Fibroblast of mammary gland (primary cell): ENCODE measurements around the gene IFI35.
"Not testable (repeated sequence)": the region's sequence is repeated elsewhere in the genome, so short reads cannot be mapped to it uniquely, and the experiment has no call there.

ENCODE experiments used
- DNase-seq: peaks from one replicate; pipeline ENCODE4 v3.0.0-alpha.2; 2010; ENCODE audit warnings: low read depth
- H3K4me3 ChIP-seq: 2 replicates; pipeline ENCODE4 v1.5.1; 2011; ENCODE audit warnings: low read depth, mild to moderate bottlenecking, low read length, moderate library complexity; ENCODE audit not compliant: control insufficient read depth
- TF ChIP-seq, protein P1 (sequence below): conservative IDR thresholded peaks from 2 replicates; pipeline ENCODE4 v1.5.1; 2011; ENCODE audit warnings: low read depth, low read length, inconsistent platforms; ENCODE audit not compliant: control insufficient read depth, insufficient read depth

The IFI35 gene

DNA sequence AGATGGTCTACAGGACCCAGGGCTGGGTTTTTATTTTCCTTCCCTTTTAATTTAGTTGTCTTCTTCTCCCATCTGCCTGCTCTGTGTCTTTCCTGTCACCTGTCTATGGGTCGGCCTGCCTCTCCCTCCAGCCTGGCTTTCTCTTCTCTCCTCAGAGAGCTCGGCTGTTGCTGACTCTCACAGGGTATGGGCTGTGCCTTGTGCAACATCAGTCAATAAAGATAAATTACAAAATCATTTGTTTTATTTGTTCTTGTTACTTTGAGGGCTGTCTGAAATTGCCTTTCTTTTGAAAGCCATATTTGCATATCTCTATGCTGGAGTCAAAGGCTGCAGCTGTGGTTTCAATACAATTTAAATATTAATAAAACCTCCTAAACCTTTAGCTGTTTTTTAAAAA lies 34.1 kb downstream of the IFI35 start:
- TF ChIP-seq, protein P1, sequence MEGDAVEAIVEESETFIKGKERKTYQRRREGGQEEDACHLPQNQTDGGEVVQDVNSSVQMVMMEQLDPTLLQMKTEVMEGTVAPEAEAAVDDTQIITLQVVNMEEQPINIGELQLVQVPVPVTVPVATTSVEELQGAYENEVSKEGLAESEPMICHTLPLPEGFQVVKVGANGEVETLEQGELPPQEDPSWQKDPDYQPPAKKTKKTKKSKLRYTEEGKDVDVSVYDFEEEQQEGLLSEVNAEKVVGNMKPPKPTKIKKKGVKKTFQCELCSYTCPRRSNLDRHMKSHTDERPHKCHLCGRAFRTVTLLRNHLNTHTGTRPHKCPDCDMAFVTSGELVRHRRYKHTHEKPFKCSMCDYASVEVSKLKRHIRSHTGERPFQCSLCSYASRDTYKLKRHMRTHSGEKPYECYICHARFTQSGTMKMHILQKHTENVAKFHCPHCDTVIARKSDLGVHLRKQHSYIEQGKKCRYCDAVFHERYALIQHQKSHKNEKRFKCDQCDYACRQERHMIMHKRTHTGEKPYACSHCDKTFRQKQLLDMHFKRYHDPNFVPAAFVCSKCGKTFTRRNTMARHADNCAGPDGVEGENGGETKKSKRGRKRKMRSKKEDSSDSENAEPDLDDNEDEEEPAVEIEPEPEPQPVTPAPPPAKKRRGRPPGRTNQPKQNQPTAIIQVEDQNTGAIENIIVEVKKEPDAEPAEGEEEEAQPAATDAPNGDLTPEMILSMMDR = no peak
- DNase-seq = no peak
- H3K4me3 ChIP-seq = no peak overlapping the region

DNA sequence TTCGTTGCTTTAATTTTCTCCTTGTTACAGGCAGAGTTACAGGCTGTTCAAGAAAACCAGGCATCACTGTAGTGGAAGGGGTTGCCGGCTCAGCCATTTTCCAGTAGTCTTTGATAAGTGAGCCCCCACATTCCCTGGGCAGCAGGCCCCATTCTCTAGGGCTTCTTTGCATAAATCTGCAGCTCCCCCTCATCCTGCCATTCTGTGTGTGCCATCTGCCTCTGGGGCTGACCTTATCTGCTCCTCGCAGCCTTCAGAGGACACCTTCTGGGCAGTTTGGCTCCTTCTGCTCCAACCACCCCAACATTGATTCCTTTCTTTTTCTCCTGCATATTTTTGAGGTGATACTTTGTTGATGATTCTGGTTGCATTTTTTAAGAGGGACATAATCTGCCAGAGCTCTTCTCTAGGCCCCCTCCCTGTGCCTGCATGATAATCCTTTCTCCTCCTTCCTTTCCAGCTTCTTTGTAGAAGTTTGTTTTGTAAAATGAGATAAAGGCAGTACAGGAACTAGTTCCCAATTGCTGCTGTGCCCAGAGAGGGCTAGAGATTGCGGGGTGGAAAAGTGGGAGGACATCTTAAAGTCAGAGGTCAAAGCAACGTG lies 35.5 kb downstream of the IFI35 start:
- no peak for DNase-seq
- TF ChIP-seq, protein P1 = no peak
- H3K4me3 ChIP-seq = no peak overlapping the region

DNA sequence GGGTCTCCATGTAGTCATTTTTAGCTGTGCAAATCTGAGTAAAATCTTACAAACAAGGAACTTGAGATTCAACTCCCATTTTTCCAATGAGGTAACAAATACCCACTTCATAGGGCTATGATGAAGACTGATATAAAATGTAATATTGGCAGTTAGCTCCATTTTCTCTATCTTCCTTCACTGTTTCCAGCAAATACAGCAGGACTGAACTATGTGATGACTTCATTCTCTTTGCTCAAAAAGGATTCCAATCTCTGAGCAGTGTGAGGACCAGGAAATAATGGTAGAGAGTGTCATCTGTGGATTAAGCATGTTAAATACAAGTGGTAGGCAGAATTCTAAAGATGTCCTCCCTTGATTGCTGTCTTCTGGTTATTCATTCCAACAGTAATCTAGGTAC lies 36.7 kb downstream of the IFI35 start:
- no peak for DNase-seq
- H3K4me3 ChIP-seq = no peak overlapping the region
- TF ChIP-seq, protein P1 = no peak

DNA sequence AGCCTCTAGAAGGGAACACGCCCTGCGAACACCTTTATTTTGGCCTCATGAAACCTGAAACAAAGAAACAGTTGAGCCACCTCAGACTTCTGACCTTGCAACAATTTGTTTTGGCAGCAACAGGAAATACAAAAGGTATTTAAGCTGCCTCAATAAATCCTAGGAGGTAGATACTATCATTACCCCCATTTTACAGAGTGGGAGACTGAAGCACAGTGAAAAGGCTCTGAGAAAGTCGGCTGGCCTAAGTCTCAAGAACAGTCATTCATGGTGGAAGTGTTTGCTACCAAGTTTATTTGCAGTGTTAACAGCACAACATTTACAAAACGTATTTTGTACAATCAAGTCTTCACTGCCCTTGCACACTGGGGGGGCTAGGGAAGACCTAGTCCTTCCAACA lies 37.4 kb downstream of the IFI35 start:
- no peak for DNase-seq
- TF ChIP-seq, protein P1 = no peak
- no peak overlapping the region for H3K4me3 ChIP-seq

DNA sequence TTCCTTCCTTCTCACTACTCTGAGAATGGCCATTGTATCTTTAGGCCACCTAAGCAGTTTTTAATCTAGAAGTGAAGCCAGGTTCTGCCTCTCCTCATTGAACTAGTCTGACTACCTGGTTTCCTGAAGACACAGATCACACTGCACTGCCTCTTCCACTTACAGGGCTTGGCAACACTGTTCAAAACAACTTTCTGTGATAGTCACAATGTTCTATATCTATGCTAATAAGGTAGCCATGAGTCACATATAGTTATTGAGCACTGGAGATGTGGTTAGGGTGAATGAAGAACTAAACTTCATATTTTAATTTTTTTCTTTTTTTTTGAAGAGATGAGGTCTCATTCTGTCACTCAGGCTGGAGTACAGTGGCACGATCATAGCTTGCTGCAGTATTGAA lies 45.4 kb downstream of the IFI35 start:
- DNase-seq = no peak
- TF ChIP-seq, protein P1 = no peak
- H3K4me3 ChIP-seq = no peak overlapping the region

DNA sequence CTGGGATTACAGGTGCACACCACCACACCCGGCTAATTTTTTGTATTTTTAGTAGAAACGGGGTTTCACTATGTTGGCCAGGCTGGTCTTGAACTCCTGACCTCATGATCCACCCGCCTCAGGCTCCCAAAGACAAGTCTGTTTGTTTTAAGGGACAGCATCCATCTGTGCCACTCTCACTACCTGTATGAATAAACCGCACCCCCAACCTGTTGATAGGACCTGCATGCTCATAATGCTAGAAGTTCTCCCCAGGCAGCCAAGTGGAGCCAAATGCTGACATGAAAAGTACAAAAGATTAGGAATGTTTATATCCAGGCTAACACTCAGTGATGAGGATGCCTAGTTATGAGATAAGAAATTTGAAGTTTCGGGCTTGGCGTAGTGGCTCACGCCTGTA lies 46.4 kb downstream of the IFI35 start:
- not testable (repeated sequence) for H3K4me3 ChIP-seq, DNase-seq

DNA sequence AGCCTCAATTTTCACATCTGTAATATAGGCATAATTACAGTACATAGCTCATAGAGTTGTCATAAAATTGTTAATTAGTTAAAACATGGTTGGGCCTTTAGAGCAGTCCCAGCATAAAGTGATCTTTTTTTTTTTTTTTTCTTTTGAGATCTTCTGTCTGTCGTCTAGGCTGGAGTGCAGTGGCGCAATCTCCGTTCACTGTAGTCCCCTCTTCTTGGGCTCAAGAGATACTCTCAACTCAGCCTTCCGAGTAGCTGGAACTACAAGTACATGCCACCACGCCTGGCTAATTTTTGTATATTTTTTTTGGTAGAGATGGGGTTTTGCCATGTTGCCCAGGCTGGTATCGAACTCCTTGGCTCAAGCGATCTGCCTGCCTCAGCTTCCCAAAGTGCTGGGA lies 49.5 kb downstream of the IFI35 start:
- DNase-seq = no peak
- H3K4me3 ChIP-seq = no peak overlapping the region
- TF ChIP-seq, protein P1 = no peak
